Amygdala (tissue), 56 donors: ENCODE data around the gene HTR2C.

Experiments used
- DNase-seq, 56 donors: peaks; one replicate each; lab custom pipeline; 2025; lab: John Stamatoyannopoulos, UW

The HTR2C gene

GRCh38 chrX:114710571-114710970 lies 126.7 kb downstream of the HTR2C start:
- DNase-seq = no peak

DNA sequence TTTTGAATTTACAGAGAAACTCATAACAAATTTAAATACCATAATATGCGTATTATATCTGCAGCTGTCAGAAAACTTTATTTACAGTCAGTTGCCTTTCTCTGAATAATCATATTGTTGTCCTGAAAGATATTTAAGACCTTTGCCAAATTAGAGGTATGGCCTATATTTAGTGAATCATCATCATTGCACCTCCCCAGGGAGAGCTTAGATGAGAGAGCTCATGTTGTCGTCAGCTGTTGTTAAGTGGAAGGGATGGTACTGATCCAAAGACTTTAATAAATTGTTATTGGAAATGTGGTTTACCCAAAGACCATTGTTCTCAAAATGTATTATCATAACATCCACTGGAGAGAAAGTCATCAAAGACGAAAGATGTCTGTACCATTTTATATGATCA lies 128.6 kb downstream of the HTR2C start:
- DNase-seq = no peak

- DNase-seq = no peak
Measured at GRCh38 chrX:114715096-114715495, 131.2 kb downstream of the HTR2C start.

DNA sequence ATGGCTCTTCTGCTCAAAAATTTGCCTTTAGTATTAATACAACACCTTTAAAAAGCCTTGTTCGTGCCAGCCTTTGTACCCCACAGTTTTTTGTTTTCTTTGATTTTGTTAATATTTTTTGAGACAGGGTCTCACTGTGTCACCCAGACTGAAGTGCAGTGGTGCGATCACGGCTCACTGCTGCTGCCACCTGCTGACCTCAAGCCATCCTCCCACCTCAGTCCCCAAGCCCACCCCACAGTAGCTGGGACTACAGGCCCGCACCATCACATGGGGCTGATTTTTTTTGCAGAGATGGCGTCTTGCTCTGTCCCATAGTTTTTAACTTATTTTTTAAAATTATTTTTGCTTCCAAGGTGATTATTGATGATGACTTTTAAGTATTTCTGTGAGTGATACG lies 134.0 kb downstream of the HTR2C start:
- DNase-seq = no peak

- DNase-seq = no peak
Measured at GRCh38 chrX:114766541-114766940, 182.7 kb downstream of the HTR2C start.

DNA sequence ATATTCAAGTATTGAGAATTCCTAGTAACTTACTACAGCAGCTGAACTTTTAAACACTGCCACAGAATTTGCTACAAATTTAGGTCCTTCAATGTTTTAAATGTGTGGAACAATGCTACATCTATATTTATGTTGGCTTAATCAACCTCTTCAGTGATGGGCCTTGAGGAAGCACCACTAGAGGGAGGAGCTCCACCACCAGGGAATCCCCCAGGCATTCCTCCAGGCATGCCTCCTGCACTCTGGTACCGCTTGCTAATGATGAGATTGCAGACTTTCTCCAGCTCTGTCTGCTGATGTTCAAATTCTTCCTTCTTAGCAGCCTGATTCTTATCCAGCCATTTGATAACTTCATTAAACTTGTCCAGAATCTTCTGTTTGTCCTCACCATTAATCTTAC lies 190.8 kb downstream of the HTR2C start:
- DNase-seq = no peak

DNA sequence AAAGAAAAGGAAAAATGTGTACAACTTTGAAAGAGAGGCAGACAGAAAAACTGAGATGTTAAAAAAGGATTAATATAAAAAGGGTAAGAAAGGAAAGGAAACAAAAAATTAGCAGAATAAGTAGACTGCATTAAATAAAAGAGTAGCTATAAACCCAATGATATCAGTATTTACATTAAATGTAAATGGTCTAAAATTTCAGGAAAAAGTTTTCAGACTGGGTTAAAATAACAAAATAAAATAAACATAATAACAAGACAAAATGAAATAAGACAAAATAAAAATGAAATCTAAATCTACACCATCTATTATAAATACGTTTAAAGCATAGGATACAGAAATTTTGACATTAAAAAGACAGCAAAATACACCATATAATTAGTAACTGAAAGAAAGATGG lies 199.0 kb downstream of the HTR2C start:
- DNase-seq = no peak

DNA sequence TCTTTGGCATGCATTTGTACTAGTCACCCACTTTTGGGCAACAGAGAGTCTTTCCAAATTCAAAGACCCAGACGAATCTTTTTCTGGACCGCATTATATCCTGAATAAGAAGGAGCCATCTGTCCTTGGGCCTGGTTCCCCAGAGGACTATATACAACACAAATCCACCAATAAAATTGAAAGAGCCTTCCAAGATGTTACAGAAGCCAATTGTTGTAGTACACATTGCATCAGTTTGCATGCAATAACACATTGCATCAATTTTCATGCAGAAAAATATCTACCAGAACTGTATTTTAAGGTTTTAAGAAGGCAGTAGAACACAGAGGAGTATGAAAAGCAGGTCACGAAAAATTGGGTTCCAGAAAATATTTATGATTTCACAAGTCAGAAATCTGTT lies 203.2 kb downstream of the HTR2C start:
- DNase-seq = no peak

DNA sequence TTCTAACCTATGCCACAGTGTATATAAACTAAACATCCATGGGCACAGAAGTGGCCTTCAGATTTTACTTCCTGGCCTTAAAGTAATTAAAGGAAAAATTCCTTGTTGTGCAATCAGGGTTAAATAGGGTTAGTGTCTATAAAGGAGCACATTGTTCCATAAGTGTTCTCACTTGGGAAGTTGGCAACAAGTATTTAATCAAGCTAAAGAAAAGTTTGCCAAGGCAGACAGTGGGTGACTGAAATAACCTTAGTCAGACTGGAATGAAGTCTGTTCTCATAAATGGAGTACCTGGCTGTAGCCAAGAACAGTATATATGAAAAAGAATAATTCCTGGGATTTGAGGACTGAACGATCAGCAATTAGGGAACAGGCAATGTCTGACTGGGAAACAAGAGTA lies 213.6 kb downstream of the HTR2C start:
- no peak for DNase-seq

DNA sequence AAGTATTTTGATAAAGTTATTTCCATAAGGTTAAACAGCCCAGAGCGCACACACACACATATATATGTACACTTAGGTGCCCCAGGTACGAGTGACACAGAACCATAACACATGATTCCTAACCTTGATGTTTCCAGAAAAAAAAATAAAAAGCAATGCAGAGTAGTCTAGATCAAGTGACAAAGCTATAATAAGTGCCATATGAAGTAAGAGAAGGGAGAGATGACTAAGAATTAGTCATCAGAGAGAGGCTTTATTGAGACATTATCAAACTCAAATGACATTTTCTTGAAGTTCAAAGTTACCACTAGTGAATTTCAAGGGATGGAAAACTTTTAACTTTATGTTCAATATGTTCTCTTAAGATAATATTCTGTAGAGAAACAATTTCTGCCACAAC lies 215.0 kb downstream of the HTR2C start:
- no peak for DNase-seq

GRCh38 chrX:114800719-114801118 lies 216.8 kb downstream of the HTR2C start:
- DNase-seq = no peak

DNA sequence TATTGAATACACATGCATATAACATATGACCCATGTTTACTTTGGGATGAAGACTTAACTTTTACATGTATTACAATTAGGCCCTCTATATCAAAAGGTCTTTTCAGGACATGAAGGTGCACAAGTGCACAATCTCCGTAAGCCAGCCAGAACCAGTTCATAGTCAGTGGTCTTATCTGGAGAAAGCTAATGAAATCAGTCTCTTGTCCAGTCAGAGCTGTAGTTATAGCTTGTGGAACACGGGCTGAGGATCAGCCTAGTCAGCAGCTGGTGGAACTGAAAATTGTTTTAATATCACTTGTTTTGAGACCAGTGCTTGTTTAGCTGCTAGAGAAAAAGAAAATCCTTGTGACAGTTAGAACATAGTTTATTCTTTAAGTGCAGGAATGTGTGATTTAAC lies 235.6 kb downstream of the HTR2C start:
- DNase-seq = no peak

DNA sequence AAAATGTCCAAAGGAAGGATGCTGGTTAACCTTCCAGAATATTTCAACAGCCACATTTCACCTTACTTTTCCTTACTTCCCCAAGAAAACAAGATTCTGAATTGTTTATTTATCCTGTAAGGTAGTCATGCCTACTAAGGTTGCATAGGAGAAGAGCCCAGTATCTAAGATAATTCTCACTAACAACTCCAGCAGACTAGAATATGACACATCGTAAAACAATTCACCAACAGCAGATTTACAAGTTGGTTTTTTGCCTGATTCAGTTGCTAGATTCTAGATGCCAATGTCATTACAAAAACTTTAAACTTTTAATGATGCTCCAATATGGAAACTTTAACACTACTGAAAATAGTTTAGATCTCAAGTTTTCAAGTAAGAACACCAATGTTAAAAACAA lies 257.2 kb downstream of the HTR2C start:
- no peak for DNase-seq

GRCh38 chrX:114842181-114842580 lies 258.3 kb downstream of the HTR2C start:
- no peak for DNase-seq

DNA sequence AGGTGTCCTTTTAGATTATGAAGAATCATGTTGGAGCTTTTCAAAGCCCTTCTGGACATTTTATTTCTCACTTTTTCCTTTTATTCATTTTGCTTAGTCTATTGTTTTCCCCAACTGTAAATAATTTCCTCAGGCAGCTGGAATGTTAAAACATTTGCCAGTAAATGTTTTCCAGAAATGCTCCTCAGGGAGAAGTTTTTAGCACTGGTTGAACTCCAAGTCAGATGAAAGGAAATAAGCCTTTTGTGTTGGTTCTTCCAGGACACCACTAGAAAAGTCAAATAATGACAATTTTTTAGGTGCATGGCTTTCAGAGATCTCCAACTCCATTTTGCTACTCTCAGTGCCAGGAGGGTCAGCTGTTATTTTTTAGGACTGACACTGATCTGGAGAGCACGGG lies 305.6 kb downstream of the HTR2C start:
- DNase-seq = no peak

GRCh38 chrX:114903618-114904017 lies 319.7 kb downstream of the HTR2C start:
- no peak for DNase-seq

- no peak for DNase-seq
Measured at GRCh38 chrX:114905251-114905650, 321.4 kb downstream of the HTR2C start.

GRCh38 chrX:114906984-114907510 lies 323.2 kb downstream of the HTR2C start:
- no peak for DNase-seq

DNA sequence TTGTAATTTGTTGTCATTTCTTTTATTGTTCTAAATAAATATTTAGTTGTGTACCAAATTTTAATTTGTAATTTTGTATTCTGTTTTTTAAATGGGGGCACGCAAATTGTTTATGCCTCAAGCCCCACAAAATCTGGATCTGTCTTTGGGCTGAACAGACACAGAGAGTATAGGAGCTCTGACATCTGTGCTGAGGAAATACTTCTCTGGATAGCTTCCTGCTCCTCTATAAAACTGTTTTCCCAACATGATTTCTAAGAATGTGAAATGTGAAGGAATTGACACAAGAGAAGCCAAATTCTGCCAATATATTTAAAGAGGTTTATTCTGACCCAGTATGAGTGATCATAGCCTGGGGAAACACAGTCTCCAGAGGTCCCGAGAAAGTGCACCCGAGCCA lies 340.5 kb downstream of the HTR2C start:
- peak in 1 of 56 donors; percentile 0 for DNase-seq

DNA sequence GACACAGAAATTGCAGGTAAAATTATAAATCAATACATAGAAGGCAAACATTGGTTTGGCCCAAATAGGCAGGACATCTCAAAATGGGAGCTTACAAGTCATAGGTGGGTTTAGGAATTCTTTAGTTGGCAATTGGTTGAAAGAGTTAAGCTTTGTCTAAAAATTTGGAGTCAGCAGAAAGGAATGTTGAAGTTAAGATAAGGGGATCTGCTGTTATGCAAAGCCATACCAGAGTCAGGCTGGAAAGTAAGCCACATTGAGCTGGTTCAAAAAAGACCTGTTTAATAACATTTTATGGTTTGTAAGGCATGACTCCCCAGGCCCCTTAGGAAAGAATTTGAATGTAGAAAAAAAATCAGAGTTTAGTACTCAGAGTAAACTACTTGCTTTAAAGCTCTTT lies 341.0 kb downstream of the HTR2C start:
- DNase-seq = no peak

DNA sequence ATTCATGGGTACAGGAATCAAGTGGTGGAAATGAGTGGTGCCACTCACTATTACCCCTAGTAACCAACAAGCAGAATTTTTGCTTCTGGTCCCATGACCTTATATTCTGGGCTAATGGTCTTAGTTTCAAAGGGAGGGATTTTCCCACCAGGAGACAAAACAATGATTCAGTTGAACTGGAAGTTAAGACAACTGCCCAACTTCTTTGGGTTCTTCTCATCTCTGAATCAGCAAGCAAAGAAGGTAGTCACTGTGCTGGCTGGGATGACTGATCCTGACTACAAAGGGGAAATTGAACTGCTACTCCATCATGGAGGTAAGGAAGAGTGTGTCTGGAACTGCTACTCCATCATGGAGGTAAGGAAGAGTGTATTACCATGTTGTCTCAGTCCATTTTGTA lies 346.3 kb downstream of the HTR2C start:
- no peak for DNase-seq

- no peak for DNase-seq
Measured at GRCh38 chrX:114932550-114932949, 348.7 kb downstream of the HTR2C start.

DNA sequence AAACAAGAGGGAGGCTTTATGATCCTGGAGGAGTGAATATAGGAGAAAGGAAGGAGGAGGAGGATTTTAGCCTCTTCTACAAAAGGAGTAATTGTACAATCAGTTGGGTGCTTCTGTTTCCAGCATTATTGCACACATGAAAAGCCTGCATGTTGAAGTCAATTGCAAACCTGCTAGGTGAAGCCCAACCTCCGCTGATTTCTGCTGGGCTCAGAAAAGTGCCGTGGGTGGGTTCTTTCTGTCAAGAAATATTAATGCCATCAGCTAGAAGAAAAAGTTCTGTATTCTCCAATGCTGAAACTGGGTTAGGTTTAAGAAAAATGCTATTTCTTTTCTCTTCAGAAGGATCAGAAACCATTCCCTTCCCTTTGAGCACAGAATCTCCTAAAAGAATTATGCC lies 349.4 kb downstream of the HTR2C start:
- peak in 5 of 56 donors; percentile 0 for DNase-seq
